ENCODE data around the gene DAPK1. TPM values are rescaled to one million over a fixed set of nuclear protein-coding genes. Genes with fewer than 3 reads are reported as not detected.

DAPK1 gene
- total RNA-seq, 1 donor from 2014 or later = 35.1 TPM

DNA sequence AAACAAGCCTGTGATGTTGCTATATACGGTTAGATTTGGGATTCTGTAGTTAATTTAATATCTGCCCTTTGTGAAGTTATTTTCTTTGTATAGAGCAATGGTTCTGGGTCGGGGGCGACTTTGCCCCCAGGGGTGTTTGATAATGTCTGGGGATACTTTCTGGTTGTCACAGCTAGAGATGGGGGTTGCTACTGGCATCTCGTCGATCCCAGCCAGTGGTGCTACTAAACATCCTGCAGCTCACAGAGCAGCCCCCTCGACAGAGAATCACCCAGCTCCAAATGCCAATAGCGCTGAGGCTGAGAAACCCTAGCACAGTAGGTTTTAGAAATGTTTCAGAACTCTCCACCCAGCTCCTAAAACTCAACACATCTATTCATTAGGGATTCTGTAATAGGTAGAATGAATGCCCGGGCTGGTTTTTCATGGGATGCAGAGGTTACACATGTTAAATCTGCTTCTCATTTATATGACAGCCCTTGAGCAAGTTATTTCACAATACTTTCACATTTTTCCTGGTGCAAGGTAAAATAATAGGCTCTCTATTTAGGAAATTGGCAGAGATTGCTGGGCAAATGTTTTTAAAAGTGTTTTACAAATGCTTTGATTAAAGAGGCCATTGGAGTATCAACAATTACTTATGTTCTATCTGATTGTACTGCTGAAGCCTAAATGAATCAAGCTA is 153.1 kb downstream of the DAPK1 start:
- Mint-ChIP-seq H3K27ac (ENCODE audit: unreplicated experiment) (no peak overlapping the region), H3K9me3 (ENCODE audit: unreplicated experiment) (no peaks in the 10 kb centered on the region), H3K4me1 (ENCODE audit: low read depth, unreplicated experiment) (no peaks in the 10 kb centered on the region), H3K27me3 (ENCODE audit: low read depth, unreplicated experiment) (no peaks in the 10 kb centered on the region), H3K4me3 (ENCODE audit: unreplicated experiment) (no peak overlapping the region), H3K36me3 (ENCODE audit: low read depth, unreplicated experiment) (peaks cover 7% of the 10 kb centered on the region)
- Histone ChIP-seq H3K27ac (ENCODE audit: low read depth, low read length) (no peak overlapping the region), H4K20me1 (ENCODE audit: insufficient read depth, low read length) (no peaks in the 10 kb centered on the region), H3K4me2 (ENCODE audit: low read length) (no peak overlapping the region), H3K9me3 (ENCODE audit: insufficient read depth, low read depth, low read length) (no peaks in the 10 kb centered on the region), H3K4me1 (ENCODE audit: insufficient read depth, low read length) (no peaks in the 10 kb centered on the region), H3K79me2 (ENCODE audit: insufficient read depth, low read length) (no peaks in the 10 kb centered on the region), H2AFZ (ENCODE audit: low read depth, low read length) (no peak overlapping the region), H3K4me3 (ENCODE audit: insufficient read depth, low read depth, low read length) (no peak overlapping the region), H3K27me3 (ENCODE audit: insufficient read depth, low read length) (no peaks in the 10 kb centered on the region), H3K36me3 (ENCODE audit: insufficient read depth, low read length) (no peaks in the 10 kb centered on the region), H3K9ac (ENCODE audit: low read length) (no peak overlapping the region)
- FAIRE-seq (no peak), DNase-seq (ENCODE audit: low read depth) (no peak)
- TF ChIP-seq EZH2 (IDR thresholded peaks at IDR 0.05; ENCODE audit: insufficient read depth, low read length) = no peak
- TF ChIP-seq, protein P1, sequence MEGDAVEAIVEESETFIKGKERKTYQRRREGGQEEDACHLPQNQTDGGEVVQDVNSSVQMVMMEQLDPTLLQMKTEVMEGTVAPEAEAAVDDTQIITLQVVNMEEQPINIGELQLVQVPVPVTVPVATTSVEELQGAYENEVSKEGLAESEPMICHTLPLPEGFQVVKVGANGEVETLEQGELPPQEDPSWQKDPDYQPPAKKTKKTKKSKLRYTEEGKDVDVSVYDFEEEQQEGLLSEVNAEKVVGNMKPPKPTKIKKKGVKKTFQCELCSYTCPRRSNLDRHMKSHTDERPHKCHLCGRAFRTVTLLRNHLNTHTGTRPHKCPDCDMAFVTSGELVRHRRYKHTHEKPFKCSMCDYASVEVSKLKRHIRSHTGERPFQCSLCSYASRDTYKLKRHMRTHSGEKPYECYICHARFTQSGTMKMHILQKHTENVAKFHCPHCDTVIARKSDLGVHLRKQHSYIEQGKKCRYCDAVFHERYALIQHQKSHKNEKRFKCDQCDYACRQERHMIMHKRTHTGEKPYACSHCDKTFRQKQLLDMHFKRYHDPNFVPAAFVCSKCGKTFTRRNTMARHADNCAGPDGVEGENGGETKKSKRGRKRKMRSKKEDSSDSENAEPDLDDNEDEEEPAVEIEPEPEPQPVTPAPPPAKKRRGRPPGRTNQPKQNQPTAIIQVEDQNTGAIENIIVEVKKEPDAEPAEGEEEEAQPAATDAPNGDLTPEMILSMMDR (IDR thresholded peaks at IDR 0.05; ENCODE audit: insufficient read depth, low read depth, low read length) = no peak

DNA sequence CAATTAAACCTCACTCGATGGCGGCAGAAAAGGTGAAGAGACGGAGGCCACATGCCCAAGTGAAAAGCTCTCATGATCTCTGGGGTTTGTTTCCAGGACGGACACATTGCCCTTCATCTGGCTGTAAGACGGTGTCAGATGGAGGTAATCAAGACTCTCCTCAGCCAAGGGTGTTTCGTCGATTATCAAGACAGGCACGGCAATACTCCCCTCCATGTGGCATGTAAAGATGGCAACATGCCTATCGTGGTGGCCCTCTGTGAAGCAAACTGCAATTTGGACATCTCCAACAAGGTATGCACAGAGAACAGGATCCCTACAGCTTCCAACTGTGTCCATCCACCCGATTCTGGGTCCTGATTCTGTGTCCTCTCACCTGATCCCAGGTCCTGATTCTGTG is 153.8 kb downstream of the DAPK1 start:
- no peak overlapping the region for H3K4me2 ChIP-seq (ENCODE audit: low read length)
- no peaks in the 10 kb centered on the region for H3K27me3 Mint-ChIP-seq (ENCODE audit: low read depth, unreplicated experiment)
- H3K9me3 ChIP-seq (ENCODE audit: insufficient read depth, low read depth, low read length) = no peaks in the 10 kb centered on the region
- H3K4me1 ChIP-seq (ENCODE audit: insufficient read depth, low read length) = peaks cover 3% of the 10 kb centered on the region
- H3K36me3 Mint-ChIP-seq (ENCODE audit: low read depth, unreplicated experiment) = peaks cover 10% of the 10 kb centered on the region
- peaks cover 4% of the 10 kb centered on the region for H3K4me1 Mint-ChIP-seq (ENCODE audit: low read depth, unreplicated experiment)
- H3K79me2 ChIP-seq (ENCODE audit: insufficient read depth, low read length) = no peaks in the 10 kb centered on the region
- no peaks in the 10 kb centered on the region for H3K27me3 ChIP-seq (ENCODE audit: insufficient read depth, low read length)
- no peaks in the 10 kb centered on the region for H4K20me1 ChIP-seq (ENCODE audit: insufficient read depth, low read length)
- no peak for TF ChIP-seq EZH2 (IDR thresholded peaks at IDR 0.05; ENCODE audit: insufficient read depth, low read length)
- TF ChIP-seq, protein P1 (IDR thresholded peaks at IDR 0.05; ENCODE audit: insufficient read depth, low read depth, low read length) = no peak
- H3K4me3 Mint-ChIP-seq (ENCODE audit: unreplicated experiment) = no peak overlapping the region
- H3K9me3 Mint-ChIP-seq (ENCODE audit: unreplicated experiment) = no peaks in the 10 kb centered on the region
- no peak overlapping the region for H3K27ac ChIP-seq (ENCODE audit: low read depth, low read length)
- H3K36me3 ChIP-seq (ENCODE audit: insufficient read depth, low read length) = no peaks in the 10 kb centered on the region
- H3K4me3 ChIP-seq (ENCODE audit: insufficient read depth, low read depth, low read length) = no peak overlapping the region
- no peak overlapping the region for H3K9ac ChIP-seq (ENCODE audit: low read length)
- DNase-seq (ENCODE audit: low read depth) (no peak), FAIRE-seq (no peak)
- no peak overlapping the region for H2AFZ ChIP-seq (ENCODE audit: low read depth, low read length)
- H3K27ac Mint-ChIP-seq (ENCODE audit: unreplicated experiment) = no peak overlapping the region

DNA sequence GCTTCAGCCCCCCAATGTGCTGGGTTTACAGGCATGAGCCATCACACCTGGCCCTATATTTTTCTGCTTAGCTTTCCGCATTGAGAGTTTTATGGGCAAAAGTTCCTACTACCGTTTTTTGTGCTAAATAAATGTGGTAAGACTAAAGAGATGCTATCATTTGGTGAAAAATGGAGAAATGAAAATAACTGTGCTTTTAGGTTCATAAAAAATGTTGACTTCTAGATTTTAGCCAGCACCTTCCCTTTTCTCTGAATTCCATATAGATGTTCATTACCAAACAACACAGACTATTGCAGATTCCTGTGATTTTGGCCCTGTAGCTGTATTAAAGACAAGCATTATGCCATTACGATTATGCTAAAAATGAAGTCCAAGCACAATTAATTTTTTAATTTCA is 156.3 kb downstream of the DAPK1 start:
- no peak overlapping the region for H2AFZ ChIP-seq (ENCODE audit: low read depth, low read length)
- Mint-ChIP-seq H3K4me3 (ENCODE audit: unreplicated experiment) (no peak overlapping the region), H3K4me1 (ENCODE audit: low read depth, unreplicated experiment) (peaks cover 15% of the 10 kb centered on the region), H3K9me3 (ENCODE audit: unreplicated experiment) (no peaks in the 10 kb centered on the region), H3K36me3 (ENCODE audit: low read depth, unreplicated experiment) (peaks cover 12% of the 10 kb centered on the region), H3K27ac (ENCODE audit: unreplicated experiment) (no peak overlapping the region), H3K27me3 (ENCODE audit: low read depth, unreplicated experiment) (no peaks in the 10 kb centered on the region)
- no peaks in the 10 kb centered on the region for H3K27me3 ChIP-seq (ENCODE audit: insufficient read depth, low read length)
- H3K27ac ChIP-seq (ENCODE audit: low read depth, low read length) = no peak overlapping the region
- H3K9me3 ChIP-seq (ENCODE audit: insufficient read depth, low read depth, low read length) = no peaks in the 10 kb centered on the region
- H3K9ac ChIP-seq (ENCODE audit: low read length) = no peak overlapping the region
- H3K36me3 ChIP-seq (ENCODE audit: insufficient read depth, low read length) = no peaks in the 10 kb centered on the region
- DNase-seq (ENCODE audit: low read depth) (no peak), FAIRE-seq (no peak)
- no peak overlapping the region for H3K4me3 ChIP-seq (ENCODE audit: insufficient read depth, low read depth, low read length)
- TF ChIP-seq EZH2 (IDR thresholded peaks at IDR 0.05; ENCODE audit: insufficient read depth, low read length) = no peak
- no peaks in the 10 kb centered on the region for H3K79me2 ChIP-seq (ENCODE audit: insufficient read depth, low read length)
- no peak overlapping the region for H3K4me2 ChIP-seq (ENCODE audit: low read length)
- H3K4me1 ChIP-seq (ENCODE audit: insufficient read depth, low read length) = peaks cover 9% of the 10 kb centered on the region
- no peaks in the 10 kb centered on the region for H4K20me1 ChIP-seq (ENCODE audit: insufficient read depth, low read length)
